T-helper 2 cell (primary cell): ENCODE results near the gene PDK2.
"Not testable (repeated sequence)": the region's sequence is repeated elsewhere in the genome, so short reads cannot be mapped to it uniquely, and the experiment has no call there.

ENCODE experiments used
- DNase-seq, 5 experiments: peaks; one replicate each; pipeline versions ENCODE4 v3.0.0 to v3.0.0-alpha.2; 2012 to 2022

The PDK2 gene

GRCh38 chr17:50058296-50058953 lies 36.7 kb upstream of the PDK2 start:
- no peak for DNase-seq

GRCh38 chr17:50059256-50059655 lies 35.9 kb upstream of the PDK2 start:
- DNase-seq, result no peak

DNA sequence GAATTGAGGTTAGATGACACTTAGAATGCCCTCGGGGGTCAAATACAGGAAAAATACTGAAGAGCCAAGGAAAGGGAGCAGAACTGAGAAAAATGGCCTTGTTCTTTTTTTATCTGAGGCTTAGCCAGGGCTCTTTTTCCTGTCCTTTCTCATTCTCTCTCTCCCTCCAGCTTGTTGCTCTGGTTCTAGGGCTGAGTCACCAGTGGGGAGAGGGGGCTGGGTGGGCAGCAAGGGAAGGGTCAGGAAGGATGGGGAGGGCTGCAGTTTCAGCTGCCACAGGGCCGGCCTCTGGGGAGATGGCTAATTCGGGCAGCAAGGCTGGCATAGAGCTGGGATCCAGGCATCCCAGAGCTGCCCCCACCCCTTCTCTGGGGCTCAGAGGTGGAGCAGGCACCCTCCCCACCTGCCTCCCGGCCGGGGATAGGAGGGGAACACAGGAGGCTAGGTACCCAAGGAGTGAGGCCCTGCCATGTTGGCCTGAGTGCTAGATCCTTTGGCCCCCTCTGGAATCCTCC lies 35.3 kb upstream of the PDK2 start:
- no peak for DNase-seq

DNA sequence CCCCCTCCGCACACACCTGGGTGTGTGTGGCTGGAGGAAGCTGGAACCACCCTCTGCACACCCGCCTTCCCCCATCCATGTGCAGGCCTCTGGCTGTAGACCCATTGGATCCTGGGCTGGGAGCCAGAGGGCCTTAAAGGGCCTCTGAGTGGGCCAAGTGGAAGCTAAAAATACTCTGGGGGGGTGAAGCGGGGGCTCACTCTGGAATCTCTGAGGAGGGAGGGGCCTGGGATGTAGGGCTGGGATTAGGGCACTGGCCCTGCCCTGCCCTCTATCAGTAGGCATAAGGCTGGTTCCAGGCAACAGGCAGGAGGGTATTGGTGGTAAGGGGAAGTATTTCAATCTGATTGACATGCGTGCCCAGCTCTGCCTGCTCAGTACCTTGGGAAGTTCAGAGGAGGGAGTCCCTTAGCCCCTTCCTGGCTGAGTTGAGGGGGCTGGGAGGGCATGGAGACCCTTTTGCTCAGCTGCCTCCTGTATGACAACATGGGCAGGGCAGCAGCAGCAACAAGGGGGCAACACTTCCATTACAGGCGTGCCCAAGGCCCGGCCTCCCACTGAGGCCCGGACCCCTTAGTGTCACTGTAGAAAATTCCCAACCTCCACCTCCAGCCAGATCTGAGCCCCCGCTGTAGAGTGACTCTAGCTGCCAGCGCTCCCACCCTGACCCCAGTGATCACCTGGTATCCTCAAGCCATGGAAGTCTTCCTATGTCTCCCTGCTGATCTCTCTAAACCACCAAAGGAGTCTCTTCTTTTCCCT lies 34.0 kb upstream of the PDK2 start:
- no peak for DNase-seq

GRCh38 chr17:50061713-50062045 lies 33.5 kb upstream of the PDK2 start:
- not testable (repeated sequence) for DNase-seq

- DNase-seq, result no peak
Measured at GRCh38 chr17:50062293-50063243, 32.6 kb upstream of the PDK2 start.

- no peak for DNase-seq
Measured at GRCh38 chr17:50063561-50064252, 31.4 kb upstream of the PDK2 start.

DNA sequence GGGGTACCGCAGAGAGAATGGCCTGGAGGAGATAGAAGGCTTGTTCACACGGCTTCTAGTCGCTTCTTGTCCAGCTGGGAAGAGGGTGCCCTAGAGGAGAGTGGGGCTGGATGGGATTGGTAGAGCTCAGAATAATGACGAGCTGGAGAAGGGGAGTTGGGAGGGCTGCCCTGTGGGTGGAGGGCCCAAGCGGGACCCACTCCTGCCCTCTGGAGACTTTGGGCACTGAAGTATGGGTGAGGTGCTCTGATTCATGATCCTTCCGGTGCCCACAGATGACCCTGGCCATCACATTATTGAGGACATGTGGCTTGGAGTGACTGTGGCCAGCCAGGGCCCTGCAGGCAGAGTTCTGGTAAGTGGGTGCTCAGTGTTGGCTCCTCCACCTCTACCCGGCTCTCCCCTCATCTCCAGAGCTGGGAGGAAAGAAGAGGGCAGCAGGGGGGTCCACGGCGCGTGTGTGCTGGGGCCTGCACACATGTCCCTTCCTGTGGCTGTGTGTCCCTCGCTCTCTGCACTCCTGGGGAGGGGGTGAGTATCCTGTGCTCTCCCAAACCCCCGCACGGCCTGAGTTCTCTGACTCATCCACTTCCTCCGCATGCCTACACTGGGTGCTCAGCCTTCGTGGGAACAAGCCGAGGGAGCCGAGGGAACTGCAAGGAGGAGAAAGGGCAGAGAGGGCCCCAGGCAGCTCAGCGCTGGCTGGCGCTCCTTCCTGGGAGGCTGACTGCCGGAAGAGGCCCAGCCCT lies 30.7 kb upstream of the PDK2 start:
- DNase-seq, result no peak

GRCh38 chr17:50065056-50065455 lies 30.1 kb upstream of the PDK2 start:
- DNase-seq, result no peak

GRCh38 chr17:50066995-50067394 lies 28.2 kb upstream of the PDK2 start:
- DNase-seq, result no peak

DNA sequence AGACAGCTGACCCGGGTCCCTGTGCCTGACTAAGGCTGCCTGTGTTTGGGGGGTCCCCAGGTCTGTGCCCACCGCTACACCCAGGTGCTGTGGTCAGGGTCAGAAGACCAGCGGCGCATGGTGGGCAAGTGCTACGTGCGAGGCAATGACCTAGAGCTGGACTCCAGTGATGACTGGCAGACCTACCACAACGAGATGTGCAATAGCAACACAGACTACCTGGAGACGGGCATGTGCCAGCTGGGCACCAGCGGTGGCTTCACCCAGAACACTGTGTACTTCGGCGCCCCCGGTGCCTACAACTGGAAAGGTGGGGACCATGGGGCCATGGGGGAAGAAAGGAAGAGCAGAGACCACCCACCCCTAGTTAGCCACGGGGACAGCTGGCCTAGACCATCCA lies 27.2 kb upstream of the PDK2 start:
- DNase-seq, result no peak

DNA sequence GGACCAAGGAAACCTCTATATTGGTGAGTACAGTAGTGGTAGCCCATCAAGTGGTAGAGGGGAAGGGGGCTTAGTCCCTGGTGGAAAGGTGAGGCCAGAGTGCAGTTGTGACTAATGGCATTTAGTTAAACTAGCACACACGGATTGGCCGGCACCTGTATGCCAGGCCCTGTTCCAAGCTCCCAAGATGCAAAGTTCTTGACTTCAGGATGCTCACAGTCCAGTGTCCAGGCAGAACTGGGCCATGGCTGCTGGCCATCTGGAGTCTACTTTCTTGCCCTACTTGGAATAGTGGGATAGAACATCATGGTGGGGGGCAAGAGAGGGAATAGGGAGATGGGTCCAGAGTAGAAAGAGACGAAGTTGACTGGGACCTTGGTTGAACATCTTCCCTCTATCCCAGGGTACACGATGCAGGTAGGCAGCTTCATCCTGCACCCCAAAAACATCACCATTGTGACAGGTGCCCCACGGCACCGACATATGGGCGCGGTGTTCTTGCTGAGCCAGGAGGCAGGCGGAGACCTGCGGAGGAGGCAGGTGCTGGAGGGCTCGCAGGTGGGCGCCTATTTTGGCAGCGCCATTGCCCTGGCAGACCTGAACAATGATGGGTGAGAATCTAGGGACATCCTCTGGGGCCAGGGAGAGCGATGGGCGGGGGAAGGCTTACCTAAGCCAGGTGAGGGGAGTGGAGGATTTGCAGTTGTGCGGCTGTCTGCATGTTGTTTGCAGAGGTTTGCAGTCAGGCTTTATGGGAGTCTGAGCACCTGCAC lies 24.1 kb upstream of the PDK2 start:
- DNase-seq, result no peak

GRCh38 chr17:50071692-50072091 lies 23.5 kb upstream of the PDK2 start:
- DNase-seq, result no peak

DNA sequence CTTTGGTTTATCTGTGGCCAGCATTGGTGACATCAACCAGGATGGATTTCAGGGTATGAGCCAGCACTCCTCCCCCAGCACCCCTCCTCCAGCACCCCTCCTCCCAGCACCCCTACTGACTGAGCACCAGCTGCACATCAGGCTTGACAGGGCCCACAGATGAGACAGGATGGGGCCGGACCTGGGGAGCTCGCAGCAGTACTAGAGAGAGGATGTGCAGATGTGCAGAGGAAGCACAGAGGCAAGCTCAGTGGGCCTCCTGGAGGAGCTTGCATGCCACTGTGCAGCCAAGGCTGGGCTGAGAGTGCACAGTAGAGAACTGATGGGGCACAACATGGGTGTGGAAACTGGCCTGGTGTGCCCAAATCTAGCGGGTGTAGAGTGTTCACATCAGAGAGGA lies 23.0 kb upstream of the PDK2 start:
- DNase-seq, result no peak

- DNase-seq, result no peak
Measured at GRCh38 chr17:50072925-50073324, 22.2 kb upstream of the PDK2 start.

DNA sequence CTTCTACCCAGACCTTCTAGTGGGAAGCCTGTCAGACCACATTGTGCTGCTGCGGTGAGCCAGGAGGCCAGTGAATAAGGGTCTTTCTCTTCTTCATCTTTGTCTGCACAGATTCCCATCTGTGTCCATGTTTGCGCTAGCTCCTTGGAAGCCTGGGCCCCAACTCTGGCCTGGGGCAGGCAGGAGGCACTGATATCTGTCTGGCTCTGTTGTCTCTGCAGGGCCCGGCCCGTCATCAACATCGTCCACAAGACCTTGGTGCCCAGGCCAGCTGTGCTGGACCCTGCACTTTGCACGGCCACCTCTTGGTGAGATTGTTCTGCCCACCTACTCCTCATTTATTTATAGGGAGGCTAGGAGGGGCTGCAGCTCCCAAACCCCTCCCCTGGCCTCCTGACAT lies 20.9 kb upstream of the PDK2 start:
- DNase-seq, result no peak

GRCh38 chr17:50075446-50076032 lies 19.6 kb upstream of the PDK2 start:
- no peak for DNase-seq

GRCh38 chr17:50076221-50076590 lies 18.9 kb upstream of the PDK2 start:
- DNase-seq, result no peak

DNA sequence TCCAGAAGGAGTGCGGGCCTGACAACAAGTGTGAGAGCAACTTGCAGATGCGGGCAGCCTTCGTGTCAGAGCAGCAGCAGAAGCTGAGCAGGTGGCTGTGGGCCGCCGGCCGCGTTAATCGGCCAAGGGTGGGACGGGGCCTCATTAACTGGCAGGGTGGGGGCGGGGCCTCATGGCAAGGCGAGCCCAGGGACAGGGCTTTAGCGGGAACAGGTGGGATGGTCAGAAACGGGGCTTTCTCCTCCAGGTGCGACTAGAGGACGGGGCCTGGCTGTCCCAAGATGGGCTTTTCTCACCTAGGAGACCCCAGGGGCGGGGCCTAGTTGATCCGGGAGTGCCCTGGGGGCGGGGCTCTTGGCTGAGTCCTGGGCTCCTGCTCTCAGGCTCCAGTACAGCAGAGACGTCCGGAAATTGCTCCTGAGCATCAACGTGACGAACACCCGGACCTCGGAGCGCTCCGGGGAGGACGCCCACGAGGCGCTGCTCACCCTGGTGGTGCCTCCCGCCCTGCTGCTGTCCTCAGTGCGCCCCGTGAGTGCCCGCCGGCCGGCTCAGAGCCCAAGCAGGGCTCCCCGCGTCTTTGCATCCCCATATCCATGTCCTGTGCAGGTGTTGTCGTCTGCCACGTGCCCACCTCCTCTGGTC lies 18.4 kb upstream of the PDK2 start:
- DNase-seq, result no peak

GRCh38 chr17:50078430-50078829 lies 16.7 kb upstream of the PDK2 start:
- DNase-seq, result no peak
